ENCODE measurements around the gene TESPA1. TPM values are rescaled to one million over a fixed set of nuclear protein-coding genes. Genes with fewer than 3 reads are reported as not detected.

TESPA1 gene
- total RNA-seq, 4 donors from 2014 or later, result 1.6 to 15.3 (median 4.3) TPM

DNA sequence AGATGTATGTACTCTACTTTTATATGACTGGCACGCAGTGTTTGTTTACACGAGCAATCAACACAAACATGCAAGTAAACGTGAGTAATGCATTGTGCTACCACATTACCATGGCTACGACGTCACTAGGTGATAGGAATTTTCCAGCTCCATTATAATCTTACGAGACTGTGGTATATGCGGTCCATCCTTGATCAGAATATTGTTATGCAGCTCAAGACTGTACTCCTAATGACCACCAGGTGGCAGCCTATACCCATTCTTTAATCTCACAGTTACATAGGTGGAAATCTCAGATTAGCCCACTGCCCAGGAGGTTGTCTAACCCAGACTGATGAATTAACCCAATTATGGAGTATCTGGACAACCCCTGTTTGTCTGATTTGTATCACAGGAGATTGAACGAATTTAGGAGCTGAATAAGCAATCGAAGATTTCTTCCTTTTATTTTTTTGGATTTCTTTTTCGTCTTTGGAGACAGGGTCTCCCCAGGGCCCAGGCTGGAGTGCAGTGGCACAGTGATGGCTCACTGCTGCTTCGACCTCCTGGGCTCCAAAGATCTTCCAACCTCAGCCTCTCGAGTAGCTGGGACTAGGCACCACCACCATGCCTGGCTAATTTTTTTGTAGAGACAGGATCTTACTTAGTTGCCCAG lies 8.7 kb upstream of the TESPA1 start:
- peak; percentile 36 for DNase-seq
- in situ Hi-C loops (cut with MboI; ENCODE audit: low pct_ligation_motif_present in 1 of 4, low pct_unique_long_range_greater_than_20kb in 1 of 4, low sequenced_read_pairs in 3 of 4), result loop anchor here (5.0 to 10.0 kb wide), 3 partner anchors 71 to 79 kb away; no protein-coding TSS in a partner anchor
- no peak for TF ChIP-seq POLR2AphosphoS5 (IDR thresholded peaks at IDR 0.05)
- TF ChIP-seq, protein P1, sequence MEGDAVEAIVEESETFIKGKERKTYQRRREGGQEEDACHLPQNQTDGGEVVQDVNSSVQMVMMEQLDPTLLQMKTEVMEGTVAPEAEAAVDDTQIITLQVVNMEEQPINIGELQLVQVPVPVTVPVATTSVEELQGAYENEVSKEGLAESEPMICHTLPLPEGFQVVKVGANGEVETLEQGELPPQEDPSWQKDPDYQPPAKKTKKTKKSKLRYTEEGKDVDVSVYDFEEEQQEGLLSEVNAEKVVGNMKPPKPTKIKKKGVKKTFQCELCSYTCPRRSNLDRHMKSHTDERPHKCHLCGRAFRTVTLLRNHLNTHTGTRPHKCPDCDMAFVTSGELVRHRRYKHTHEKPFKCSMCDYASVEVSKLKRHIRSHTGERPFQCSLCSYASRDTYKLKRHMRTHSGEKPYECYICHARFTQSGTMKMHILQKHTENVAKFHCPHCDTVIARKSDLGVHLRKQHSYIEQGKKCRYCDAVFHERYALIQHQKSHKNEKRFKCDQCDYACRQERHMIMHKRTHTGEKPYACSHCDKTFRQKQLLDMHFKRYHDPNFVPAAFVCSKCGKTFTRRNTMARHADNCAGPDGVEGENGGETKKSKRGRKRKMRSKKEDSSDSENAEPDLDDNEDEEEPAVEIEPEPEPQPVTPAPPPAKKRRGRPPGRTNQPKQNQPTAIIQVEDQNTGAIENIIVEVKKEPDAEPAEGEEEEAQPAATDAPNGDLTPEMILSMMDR (IDR thresholded peaks at IDR 0.05), result peak; percentile 82 to 92 (median 86)
- TF ChIP-seq EP300 (IDR thresholded peaks at IDR 0.05; ENCODE audit: low read depth), result no peak
- TF ChIP-seq POLR2A (IDR thresholded peaks at IDR 0.05), result no peak
- Histone ChIP-seq H3K9me3 (no peaks in the 10 kb centered on the region), H3K4me3 (no peak overlapping the region), H3K36me3 (no peaks in the 10 kb centered on the region), H3K27me3 (no peaks in the 10 kb centered on the region), H3K27ac (no peak overlapping the region), H3K4me1 (peaks cover 0 to 5% (median 0%) of the 10 kb centered on the region in 4 donors)
- intact Hi-C loops (cut with DNase I; ENCODE audit: low total_unique reads), result loop anchor here (2.0 to 5.0 kb wide), 2 partner anchors 79 to 944 kb away; no protein-coding TSS in a partner anchor
- 21% methylated on average over 3 to 12 of the region's 12 CpGs for WGBS, 2 donors (ENCODE audit: low coverage in 1 of 2)

GRCh38 chr12:54991991-54992375 lies 7.4 kb upstream of the TESPA1 start:
- intact Hi-C loops (cut with DNase I; ENCODE audit: low total_unique reads), result loop anchor here (2.0 to 5.0 kb wide), 2 partner anchors 81 to 945 kb away; no protein-coding TSS in a partner anchor
- H3K36me3 ChIP-seq, result no peaks in the 10 kb centered on the region
- in situ Hi-C loops (cut with MboI; ENCODE audit: low pct_ligation_motif_present in 1 of 4, low pct_unique_long_range_greater_than_20kb in 1 of 4, low sequenced_read_pairs in 3 of 4), result loop anchor here (5.0 to 10.0 kb wide), 3 partner anchors 73 to 80 kb away; no protein-coding TSS in a partner anchor
- H3K9me3 ChIP-seq, result no peaks in the 10 kb centered on the region
- no peak for TF ChIP-seq EP300 (IDR thresholded peaks at IDR 0.05; ENCODE audit: low read depth)
- TF ChIP-seq POLR2A (IDR thresholded peaks at IDR 0.05), result no peak
- TF ChIP-seq, protein P1 (IDR thresholded peaks at IDR 0.05), result no peak
- no peak overlapping the region for H3K27ac ChIP-seq
- DNase-seq, result no peak
- H3K4me3 ChIP-seq, result no peak overlapping the region
- peaks cover 0 to 5% (median 0%) of the 10 kb centered on the region in 4 donors for H3K4me1 ChIP-seq
- no peaks in the 10 kb centered on the region for H3K27me3 ChIP-seq
- WGBS, 2 donors (ENCODE audit: low coverage in 1 of 2), result 69 to 82% methylated on average over 2 to 5 of the region's 5 CpGs

GRCh38 chr12:54991161-54991990 lies 6.8 kb upstream of the TESPA1 start:
- Histone ChIP-seq H3K27ac (no peak overlapping the region), H3K4me1 (peaks cover 0 to 5% (median 0%) of the 10 kb centered on the region in 4 donors), H3K36me3 (no peaks in the 10 kb centered on the region), H3K27me3 (no peaks in the 10 kb centered on the region), H3K4me3 (no peak overlapping the region), H3K9me3 (no peaks in the 10 kb centered on the region)
- intact Hi-C loops (cut with DNase I; ENCODE audit: low total_unique reads) (loop anchor here (5.0 kb wide), 1 partner anchor 946 kb away; no protein-coding TSS in a partner anchor), in situ Hi-C loops (cut with MboI; ENCODE audit: low pct_ligation_motif_present in 1 of 4, low pct_unique_long_range_greater_than_20kb in 1 of 4, low sequenced_read_pairs in 3 of 4) (loop anchor here (5.0 to 10.0 kb wide), 3 partner anchors 73 to 81 kb away; no protein-coding TSS in a partner anchor)
- DNase-seq, result no peak
- WGBS, 2 donors (ENCODE audit: low coverage in 1 of 2), result 76 to 85% methylated on average over 9 of the region's 9 CpGs
- TF ChIP-seq POLR2A (IDR thresholded peaks at IDR 0.05), result no peak
- TF ChIP-seq EP300 (IDR thresholded peaks at IDR 0.05; ENCODE audit: low read depth), result no peak
- TF ChIP-seq, protein P1 (IDR thresholded peaks at IDR 0.05), result no peak
- no peak for TF ChIP-seq POLR2AphosphoS5 (IDR thresholded peaks at IDR 0.05)

DNA sequence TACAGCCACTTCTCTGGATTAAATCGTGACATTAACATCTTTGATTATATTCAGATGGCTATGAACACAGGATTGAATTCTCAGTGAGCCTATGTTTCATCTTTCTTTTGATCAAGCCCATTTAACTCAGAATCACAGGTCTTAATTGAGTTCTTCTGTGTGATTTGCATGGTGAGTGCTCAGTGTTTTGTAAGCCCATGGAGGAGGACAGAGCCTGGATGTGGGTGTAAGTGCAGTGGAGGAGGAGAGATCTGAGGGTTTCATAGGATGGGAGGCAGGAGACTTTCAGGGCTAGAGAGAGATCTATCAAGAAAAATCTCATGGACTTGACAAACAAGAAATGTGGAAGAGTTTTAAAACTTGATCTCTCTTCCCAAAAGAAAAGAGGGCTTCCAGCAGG lies 5.3 kb upstream of the TESPA1 start:
- 70% methylated on average over 1 of the region's 1 CpG; no CpG with 5 or more reads in 1 of the 2 donors for WGBS, 2 donors (ENCODE audit: low coverage in 1 of 2)
- TF ChIP-seq POLR2A (IDR thresholded peaks at IDR 0.05) (no peak), POLR2AphosphoS5 (IDR thresholded peaks at IDR 0.05) (no peak), EP300 (IDR thresholded peaks at IDR 0.05; ENCODE audit: low read depth) (no peak)
- TF ChIP-seq, protein P1 (IDR thresholded peaks at IDR 0.05), result no peak
- in situ Hi-C loops (cut with MboI; ENCODE audit: low pct_ligation_motif_present in 1 of 4, low pct_unique_long_range_greater_than_20kb in 1 of 4, low sequenced_read_pairs in 3 of 4) (loop anchor here (5.0 to 10.0 kb wide), 3 partner anchors 75 to 82 kb away; no protein-coding TSS in a partner anchor), intact Hi-C loops (cut with DNase I; ENCODE audit: low total_unique reads) (loop anchor here (5.0 kb wide), 1 partner anchor 947 kb away; no protein-coding TSS in a partner anchor)
- Histone ChIP-seq H3K27me3 (no peaks in the 10 kb centered on the region), H3K36me3 (no peaks in the 10 kb centered on the region), H3K4me3 (no peak overlapping the region), H3K27ac (no peak overlapping the region), H3K4me1 (peaks cover 0 to 5% (median 0%) of the 10 kb centered on the region in 4 donors), H3K9me3 (no peaks in the 10 kb centered on the region)
- DNase-seq, result no peak

Data from transverse colon (tissue), 4 donors.